WTC11 (cell line): ENCODE results near the gene PRKAG2. TPM values are rescaled to one million over a fixed set of nuclear protein-coding genes. Genes with fewer than 3 reads are reported as not detected.

Source experiments
- ATAC-seq: fragments of 200-7000 bp; cut with Tn5 transposase; 2 replicates; pipeline ENCODE4 v1.10.0; 2021; ENCODE audit warnings: mild to moderate bottlenecking, moderate library complexity
- CTCF ChIA-PET: fragments of 300-600 bp; sonication (Branson Sonifier 250); formaldehyde crosslinking; loops from one replicate; lab custom pipeline; 2021; ENCODE audit warnings: antibody characterized with exemption; lab: Charles Lee
- POLR2A ChIA-PET: fragments of 350-600 bp; sonication (Branson Sonifier 250); formaldehyde crosslinking; loops from one replicate; lab custom pipeline; 2021; ENCODE audit warnings: antibody characterized with exemption; lab: Charles Lee
- DNase-seq: peaks from one replicate; pipeline ENCODE4 v3.0.0; 2021; ENCODE audit warnings: low spot score
- H3K27ac Mint-ChIP-seq: 2 replicates; pipeline ENCODE4 v1.8.0; 2021; ENCODE audit warnings: mixed read lengths
- H3K27me3 Mint-ChIP-seq: 2 replicates; pipeline ENCODE4 v1.8.0; 2021; ENCODE audit warnings: low read depth, mild to moderate bottlenecking, moderate library complexity, mixed read lengths
- H3K36me3 Mint-ChIP-seq: 2 replicates; pipeline ENCODE4 v1.8.0; 2021; ENCODE audit warnings: mixed read lengths
- H3K4me1 Mint-ChIP-seq: 2 replicates; pipeline ENCODE4 v1.8.0; 2022; ENCODE audit warnings: mixed read lengths
- H3K4me3 Mint-ChIP-seq: 2 replicates; pipeline ENCODE4 v1.8.0; 2021; ENCODE audit warnings: mild to moderate bottlenecking, moderate library complexity, mixed read lengths
- H3K9me3 Mint-ChIP-seq: 2 replicates; pipeline ENCODE4 v1.8.0; 2021; ENCODE audit warnings: mixed read lengths
- AR ChIP-seq: fragments of 250-450 bp; sonication (Bioruptor Pico); IDR thresholded peaks from 2 replicates; pipeline ENCODE4 v1.9.0; 2021; ENCODE audit warnings: mild to moderate bottlenecking
- CDX4 ChIP-seq: fragments of 250-450 bp; sonication (Bioruptor Pico); IDR thresholded peaks from 2 replicates; pipeline ENCODE4 v1.9.0; 2021; ENCODE audit warnings: moderate library complexity, mild to moderate bottlenecking, inconsistent platforms, borderline replicate concordance
- FOXJ3 ChIP-seq: sonication (generic); formaldehyde crosslinking; IDR thresholded peaks from 2 replicates; pipeline ENCODE4 v1.9.0; 2021; ENCODE audit warnings: missing genetic modification reagents, mild to moderate bottlenecking, borderline replicate concordance
- GRHL2 ChIP-seq: fragments of 250-450 bp; sonication (Bioruptor Pico); IDR thresholded peaks from 2 replicates; pipeline ENCODE4 v1.8.0; 2022; ENCODE audit warnings: mild to moderate bottlenecking, moderate library complexity; ENCODE audit not compliant: insufficient replicate concordance, severe bottlenecking
- JAZF1 ChIP-seq: fragments of 250-450 bp; sonication (Bioruptor Pico); IDR thresholded peaks from 2 replicates; pipeline ENCODE4 v1.9.0; 2021; ENCODE audit warnings: moderate library complexity, mild to moderate bottlenecking, inconsistent platforms
- KAT7 ChIP-seq: sonication (generic); formaldehyde crosslinking; IDR thresholded peaks from 2 replicates; pipeline ENCODE4 v1.8.1; 2023; ENCODE audit warnings: missing genetic modification reagents, mild to moderate bottlenecking, borderline replicate concordance
- MLX ChIP-seq: sonication (generic); formaldehyde crosslinking; IDR thresholded peaks from 2 replicates; pipeline ENCODE4 v1.8.1; 2023; ENCODE audit warnings: mild to moderate bottlenecking, missing genetic modification reagents, moderate library complexity
- MXD4 ChIP-seq: fragments of 250-450 bp; sonication (Bioruptor Pico); IDR thresholded peaks from 2 replicates; pipeline ENCODE4 v1.8.0; 2021; ENCODE audit warnings: mild to moderate bottlenecking, moderate library complexity, borderline replicate concordance
- NFYB ChIP-seq: sonication (generic); formaldehyde crosslinking; conservative IDR thresholded peaks from 2 replicates; pipeline ENCODE4 v1.8.0; 2022; ENCODE audit warnings: low read depth, missing genetic modification reagents
- NR2C2 ChIP-seq: sonication (generic); formaldehyde crosslinking; IDR thresholded peaks from 2 replicates; pipeline ENCODE4 v1.8.0; 2022; ENCODE audit warnings: mild to moderate bottlenecking, missing genetic modification reagents
- STAT6 ChIP-seq: sonication (generic); formaldehyde crosslinking; conservative IDR thresholded peaks from 2 replicates; pipeline ENCODE4 v1.8.1; 2023; ENCODE audit warnings: mild to moderate bottlenecking, low read depth, missing genetic modification reagents, moderate library complexity
- TCF7 ChIP-seq: sonication (generic); formaldehyde crosslinking; IDR thresholded peaks from 2 replicates; pipeline ENCODE4 v1.8.0; 2022; ENCODE audit warnings: mild to moderate bottlenecking, low read depth, missing genetic modification reagents, moderate library complexity
- TEAD1 ChIP-seq: sonication (generic); formaldehyde crosslinking; IDR thresholded peaks from 2 replicates; pipeline ENCODE4 v1.8.0; 2022; ENCODE audit warnings: mild to moderate bottlenecking, missing genetic modification reagents
- USF1 ChIP-seq: sonication (generic); formaldehyde crosslinking; IDR thresholded peaks from 2 replicates; pipeline ENCODE4 v1.8.0; 2022; ENCODE audit warnings: mild to moderate bottlenecking, missing genetic modification reagents
- USF2 ChIP-seq: sonication (generic); formaldehyde crosslinking; IDR thresholded peaks from 2 replicates; pipeline ENCODE4 v1.8.1; 2023; ENCODE audit warnings: mild to moderate bottlenecking, missing genetic modification reagents, moderate library complexity
- ZNF396 ChIP-seq: fragments of 250-450 bp; sonication (Bioruptor Pico); IDR thresholded peaks from 2 replicates; pipeline ENCODE4 v1.8.0; 2021; ENCODE audit warnings: mild to moderate bottlenecking, moderate library complexity, borderline replicate concordance
- ZNF425 ChIP-seq: fragments of 250-450 bp; sonication (Bioruptor Pico); conservative IDR thresholded peaks from 2 replicates; pipeline ENCODE4 v1.9.0; 2021; ENCODE audit warnings: mild to moderate bottlenecking
- total RNA-seq: library from RNA; stranded (reverse); gene quantifications from 3 replicates; pipeline ENCODE4 v1.2.3, GENCODE V29; 2021

Gene PRKAG2
- total RNA-seq, 1 experiment from 2014 or later = 20.3 TPM

GRCh38 chr7:151807846-151808245 is 69.1 kb downstream of the PRKAG2 start:
- ChIA-PET POLR2A (no interaction called here), CTCF (no interaction called here)
- DNase-seq = no peak
- no peak overlapping the region for H3K4me3 Mint-ChIP-seq
- H3K27ac Mint-ChIP-seq = no peak overlapping the region
- H3K4me1 Mint-ChIP-seq = no peaks in the 10 kb centered on the region
- peaks cover 3% of the 10 kb centered on the region; the same call in 1 of the 2 replicates for H3K27me3 Mint-ChIP-seq
- no peak for ATAC-seq
- H3K9me3 Mint-ChIP-seq = no peaks in the 10 kb centered on the region
- TF ChIP-seq MXD4 (CRISPR knock-in tag) (no peak), TEAD1 (no peak), JAZF1 (CRISPR knock-in tag) (no peak), FOXJ3 (CRISPR knock-in tag) (no peak), TCF7 (CRISPR knock-in tag) (no peak), NR2C2 (CRISPR knock-in tag) (no peak), USF2 (CRISPR knock-in tag) (no peak), USF1 (CRISPR knock-in tag) (no peak), STAT6 (CRISPR knock-in tag) (no peak), ZNF396 (CRISPR knock-in tag) (no peak), GRHL2 (CRISPR knock-in tag) (no peak), AR (CRISPR knock-in tag) (no peak), KAT7 (CRISPR knock-in tag) (no peak), NFYB (CRISPR knock-in tag) (no peak), CDX4 (CRISPR knock-in tag) (no peak), MLX (no peak), ZNF425 (CRISPR knock-in tag) (no peak)
- no peaks in the 10 kb centered on the region for H3K36me3 Mint-ChIP-seq
